RWPE2 (cell line): Measurements from ENCODE around the gene TBC1D10B.

Experiments
- ATAC-seq: fragments of 200-7000 bp; cut with Tn5 transposase; 3 replicates; pipeline ENCODE4 v1.9.1; 2021; ENCODE audit warnings: low read depth
- DNase-seq: peaks from one replicate; pipeline ENCODE4 v3.0.0-alpha.2; 2020; ENCODE audit warnings: low spot score
- H3K27ac ChIP-seq: fragments of 450-650 bp; 2 replicates; pipeline ENCODE4 v1.5.1; 2017; ENCODE audit warnings: mild to moderate bottlenecking; ENCODE audit not compliant: poor library complexity, severe bottlenecking
- H3K27me3 ChIP-seq: fragments of 250-450 bp; sonication (Bioruptor Pico); 2 replicates; pipeline ENCODE4 v1.5.1; 2021; ENCODE audit warnings: mild to moderate bottlenecking, moderate library complexity; ENCODE audit not compliant: insufficient read depth, poor library complexity, severe bottlenecking
- H3K36me3 ChIP-seq: fragments of 250-450 bp; sonication (Bioruptor Pico); 2 replicates; pipeline ENCODE4 v1.5.1; 2020; ENCODE audit warnings: low read depth, mild to moderate bottlenecking, moderate library complexity
- H3K4me1 ChIP-seq: fragments of 250-450 bp; sonication (Bioruptor Pico); 2 replicates; pipeline ENCODE4 v1.5.1; 2021; ENCODE audit warnings: mild to moderate bottlenecking, moderate library complexity; ENCODE audit not compliant: insufficient read depth, poor library complexity, severe bottlenecking
- H3K4me3 ChIP-seq: fragments of 250-450 bp; sonication (Bioruptor Pico); 2 replicates; pipeline ENCODE4 v1.5.1; 2021; ENCODE audit warnings: mild to moderate bottlenecking, moderate library complexity; ENCODE audit not compliant: severe bottlenecking
- H3K9me3 ChIP-seq: fragments of 250-450 bp; sonication (Bioruptor Pico); 2 replicates; pipeline ENCODE4 v1.5.1; 2021; ENCODE audit warnings: mild to moderate bottlenecking, moderate library complexity; ENCODE audit not compliant: severe bottlenecking
- TF ChIP-seq, protein P1 (sequence below): fragments of 450-650 bp; IDR thresholded peaks from one replicate; pipeline ENCODE4 v1.5.1; 2017; ENCODE audit warnings: mild to moderate bottlenecking, moderate library complexity; ENCODE audit not compliant: poor library complexity, severe bottlenecking

TBC1D10B gene

DNA sequence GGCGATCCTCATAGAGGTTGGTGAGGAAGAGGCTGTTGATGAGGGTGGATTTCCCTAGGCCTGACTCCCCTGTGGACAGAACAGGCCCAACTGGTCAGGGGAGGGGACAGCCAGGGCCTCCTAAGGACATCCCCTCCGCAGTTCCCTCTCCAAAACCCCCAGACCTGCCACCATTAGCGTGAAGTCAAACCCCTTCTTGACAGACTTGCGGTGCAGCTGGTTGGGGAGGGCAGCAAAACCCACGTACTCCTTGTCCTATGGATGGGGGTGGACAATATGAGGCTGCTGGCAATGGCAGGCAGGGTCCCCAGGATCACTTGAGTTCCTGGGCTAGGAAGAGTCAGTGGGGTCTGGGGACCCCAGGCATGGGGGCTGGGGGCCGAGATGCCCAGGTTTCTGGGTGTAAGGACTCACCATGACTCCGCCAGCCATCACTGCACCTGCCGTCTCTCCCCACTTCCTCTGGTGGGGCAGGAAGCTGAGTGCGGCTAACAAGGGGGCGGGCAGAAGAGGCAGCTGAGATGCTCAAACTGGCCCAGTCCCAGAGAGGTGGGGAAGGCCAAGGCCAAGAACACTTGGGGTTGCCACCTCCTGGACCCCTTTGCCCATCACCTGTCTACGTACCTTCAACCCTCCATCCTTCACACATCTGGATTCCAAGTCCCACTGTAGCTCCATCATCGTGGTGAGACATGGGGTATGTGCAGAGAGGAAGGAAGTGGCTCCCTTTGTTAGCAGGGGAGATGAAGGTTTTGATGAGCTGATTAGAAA, 12.0 kb upstream of the TBC1D10B start, which contains the start of gene SEPTIN1:
Gene SEPTIN1 (minus strand): TSS at position 451 of the 771 bp plus-strand sequence. CDS start 19 bp downstream, at position 432.
- DNase-seq (no peak), ATAC-seq (no peak)
- Histone ChIP-seq H3K27me3 (no peaks in the 10 kb centered on the region), H3K36me3 (no peaks in the 10 kb centered on the region), H3K9me3 (no peaks in the 10 kb centered on the region), H3K4me3 (no peak within 1 kb of the TSS), H3K4me1 (peaks cover 2% of the 10 kb centered on the region), H3K27ac (no peak within 1 kb of the TSS)
- TF ChIP-seq, protein P1, sequence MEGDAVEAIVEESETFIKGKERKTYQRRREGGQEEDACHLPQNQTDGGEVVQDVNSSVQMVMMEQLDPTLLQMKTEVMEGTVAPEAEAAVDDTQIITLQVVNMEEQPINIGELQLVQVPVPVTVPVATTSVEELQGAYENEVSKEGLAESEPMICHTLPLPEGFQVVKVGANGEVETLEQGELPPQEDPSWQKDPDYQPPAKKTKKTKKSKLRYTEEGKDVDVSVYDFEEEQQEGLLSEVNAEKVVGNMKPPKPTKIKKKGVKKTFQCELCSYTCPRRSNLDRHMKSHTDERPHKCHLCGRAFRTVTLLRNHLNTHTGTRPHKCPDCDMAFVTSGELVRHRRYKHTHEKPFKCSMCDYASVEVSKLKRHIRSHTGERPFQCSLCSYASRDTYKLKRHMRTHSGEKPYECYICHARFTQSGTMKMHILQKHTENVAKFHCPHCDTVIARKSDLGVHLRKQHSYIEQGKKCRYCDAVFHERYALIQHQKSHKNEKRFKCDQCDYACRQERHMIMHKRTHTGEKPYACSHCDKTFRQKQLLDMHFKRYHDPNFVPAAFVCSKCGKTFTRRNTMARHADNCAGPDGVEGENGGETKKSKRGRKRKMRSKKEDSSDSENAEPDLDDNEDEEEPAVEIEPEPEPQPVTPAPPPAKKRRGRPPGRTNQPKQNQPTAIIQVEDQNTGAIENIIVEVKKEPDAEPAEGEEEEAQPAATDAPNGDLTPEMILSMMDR, result no peak

DNA sequence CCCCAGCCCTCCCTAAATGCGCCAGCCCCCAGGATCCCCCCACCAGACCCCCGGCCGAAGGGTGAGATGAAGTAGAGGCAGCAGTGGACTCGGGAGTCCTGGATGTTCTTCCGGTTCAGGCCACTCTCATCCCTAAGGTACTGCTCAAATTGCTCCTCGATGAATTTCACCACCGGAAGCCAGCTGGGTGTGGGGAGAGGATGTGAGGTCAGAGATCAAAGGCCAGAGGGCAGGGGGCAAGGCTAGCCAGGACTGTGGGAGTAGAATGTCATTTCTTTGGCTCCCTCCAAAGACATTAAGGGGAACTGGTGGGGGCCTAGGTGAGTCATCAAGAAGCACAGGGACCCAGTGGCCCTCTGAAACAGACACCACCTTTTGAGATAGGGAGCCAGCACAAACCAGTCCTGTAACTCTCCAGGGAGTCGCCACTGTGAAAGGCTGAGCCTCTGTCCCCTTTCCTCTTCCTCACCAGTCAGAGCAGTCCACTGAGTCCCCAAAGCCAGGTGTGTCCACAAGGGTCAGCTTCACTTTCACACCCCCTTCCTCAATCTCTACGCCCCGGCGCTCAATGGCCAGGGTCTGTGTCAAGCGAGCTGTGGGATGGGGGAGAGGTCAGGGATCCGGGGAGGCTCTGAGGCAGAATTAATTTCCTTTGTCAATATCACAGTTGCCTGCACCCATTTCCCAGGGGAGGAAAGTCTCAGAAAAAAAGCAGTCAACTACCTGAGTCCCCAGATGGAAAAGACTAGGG, 11.2 kb upstream of the TBC1D10B start:
- Histone ChIP-seq H3K9me3 (no peaks in the 10 kb centered on the region), H3K27me3 (no peaks in the 10 kb centered on the region), H3K4me1 (peaks cover 4% of the 10 kb centered on the region), H3K27ac (no peak overlapping the region), H3K4me3 (no peak overlapping the region), H3K36me3 (no peaks in the 10 kb centered on the region)
- DNase-seq, result no peak
- TF ChIP-seq, protein P1, result no peak
- ATAC-seq, result no peak

DNA sequence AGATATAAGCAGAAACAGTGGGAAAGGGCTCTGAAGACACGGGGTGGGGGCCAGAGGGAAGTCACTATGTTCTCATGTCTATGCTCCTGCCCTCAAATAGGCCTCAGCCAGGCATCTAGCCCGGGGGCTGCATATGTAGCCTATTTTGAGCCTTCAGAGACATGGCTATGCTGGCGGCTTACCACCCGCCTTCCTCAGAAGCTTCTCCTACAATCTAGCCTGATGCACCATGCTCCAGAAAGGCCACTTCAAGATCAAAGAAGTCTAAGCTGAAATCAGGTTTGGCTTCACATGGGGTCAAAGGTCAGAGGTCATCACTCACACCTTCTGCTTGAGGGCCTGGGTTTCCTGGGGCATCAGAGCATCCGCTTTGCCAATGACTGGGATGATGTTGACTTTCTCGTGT, 10.5 kb upstream of the TBC1D10B start:
- Histone ChIP-seq H3K27ac (no peak overlapping the region), H3K4me1 (peaks cover 4% of the 10 kb centered on the region), H3K9me3 (no peaks in the 10 kb centered on the region), H3K27me3 (no peaks in the 10 kb centered on the region), H3K4me3 (no peak overlapping the region), H3K36me3 (no peaks in the 10 kb centered on the region)
- ATAC-seq (no peak), DNase-seq (no peak)
- TF ChIP-seq, protein P1, result no peak

DNA sequence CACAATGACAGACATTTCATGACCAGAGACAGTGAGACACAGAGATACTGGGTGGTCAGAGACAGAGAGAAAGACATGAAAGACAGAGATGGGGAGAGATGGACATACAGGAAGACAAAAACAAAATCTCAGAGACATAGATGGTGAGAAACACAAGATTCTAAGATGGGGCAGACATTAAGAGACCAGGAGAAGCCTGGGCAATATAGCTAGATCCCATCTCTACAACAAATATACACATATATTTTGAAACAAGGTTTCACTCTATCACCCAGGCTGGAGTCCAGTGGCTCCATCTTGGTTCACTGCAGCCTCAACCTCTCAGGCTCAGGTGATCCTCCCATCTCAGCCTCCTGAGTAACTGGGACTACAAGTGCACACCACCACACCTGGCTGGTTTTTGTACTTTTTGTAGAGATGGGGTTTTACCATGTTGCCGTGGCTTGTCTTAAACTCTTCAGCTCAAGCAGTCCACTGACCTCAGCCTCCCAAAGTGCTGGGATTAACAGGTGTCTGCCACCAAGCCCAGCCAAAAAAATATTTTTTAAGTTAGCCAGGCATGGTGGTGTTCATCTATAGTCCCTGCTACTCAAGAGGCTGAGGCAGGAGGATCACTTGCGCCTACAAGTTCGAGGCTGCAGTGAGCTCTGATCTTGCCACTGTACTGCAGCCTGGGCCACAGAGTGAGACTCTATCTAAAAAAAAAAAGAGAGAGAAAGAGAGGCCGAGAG, 9.9 kb upstream of the TBC1D10B start:
- TF ChIP-seq, protein P1, result no peak
- H3K4me1 ChIP-seq, result peaks cover 4% of the 10 kb centered on the region
- DNase-seq (no peak), ATAC-seq (no peak)
- H3K4me3 ChIP-seq, result no peak overlapping the region
- H3K27me3 ChIP-seq, result no peaks in the 10 kb centered on the region
- no peak overlapping the region for H3K27ac ChIP-seq
- H3K9me3 ChIP-seq, result no peaks in the 10 kb centered on the region
- no peaks in the 10 kb centered on the region for H3K36me3 ChIP-seq
